NCI-H2196 (cell line): ENCODE results near the gene TLE7.

Experiments
- DNase-seq: peaks from one replicate; lab custom pipeline; 2025; ENCODE audit not compliant: unreplicated experiment; lab: John Stamatoyannopoulos, UW

Gene TLE7

DNA sequence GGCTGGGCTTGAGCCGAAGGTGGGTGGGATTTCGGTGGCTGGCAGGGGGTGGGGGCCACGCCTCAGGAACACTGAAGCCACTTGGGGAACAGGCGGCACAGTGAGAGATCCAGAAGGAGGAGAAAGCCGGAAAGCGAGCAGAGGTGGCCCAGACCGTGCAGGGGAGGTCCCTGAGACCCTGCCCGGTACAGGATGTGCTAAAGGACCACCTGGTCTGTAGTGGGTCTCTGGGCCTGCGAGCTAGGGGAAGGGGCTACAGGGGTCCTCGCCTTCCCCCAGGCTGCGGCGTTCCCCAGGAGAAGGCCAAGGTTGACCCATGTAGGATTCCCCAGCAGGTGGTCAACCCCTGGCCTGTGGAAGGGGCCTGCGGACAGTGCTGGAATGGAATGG lies at the start of gene TLE7:
Gene TLE7, minus strand, starts transcription at position 4 of the 390 bp plus-strand sequence. CDS start 8,730 bp downstream, outside the sequence.
- no peak for DNase-seq

- no peak for DNase-seq
These were observed 49.2 kb upstream of the TLE7 start for GRCh38 chr16:71491054-71491453.

DNA sequence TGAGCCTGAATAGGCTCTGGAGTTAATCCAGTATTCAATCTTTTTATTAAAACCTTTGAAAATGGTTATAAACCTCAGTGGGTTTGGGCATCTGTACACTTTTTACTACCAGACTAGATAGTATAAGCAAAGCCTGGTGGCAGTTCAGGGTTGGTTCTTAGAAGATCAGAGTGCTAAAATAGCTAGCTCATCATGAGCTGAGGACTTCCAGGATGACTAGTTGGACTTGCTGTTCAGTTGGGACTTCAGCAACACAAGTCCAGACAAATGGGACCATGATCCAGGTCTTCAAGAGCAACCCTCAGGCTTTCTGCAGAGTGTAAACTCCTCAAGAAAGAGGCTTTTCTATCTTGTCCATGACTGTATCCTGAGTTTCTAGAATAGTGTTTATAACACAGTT lies 48.5 kb upstream of the TLE7 start:
- no peak for DNase-seq

DNA sequence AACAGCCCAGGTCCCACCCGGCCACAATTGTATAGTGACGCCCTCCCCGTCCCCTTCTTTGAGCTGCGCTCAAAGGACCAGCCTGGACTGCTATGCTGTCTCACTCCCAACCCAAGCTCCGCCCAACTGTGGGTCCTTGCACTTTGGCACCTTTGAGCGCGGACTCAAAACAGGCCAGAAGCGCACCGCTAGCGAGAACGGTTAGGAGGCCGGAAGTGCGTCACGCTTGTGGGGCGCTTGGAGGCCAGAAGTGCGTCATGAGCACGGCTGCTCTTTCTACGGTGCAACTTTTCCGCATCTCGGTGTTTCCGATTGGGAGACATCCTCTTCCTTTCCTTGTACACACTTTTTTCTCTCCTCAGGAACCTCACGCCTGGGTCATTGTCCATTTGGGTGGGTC lies 47.3 kb upstream of the TLE7 start, which contains the start of gene ZNF19:
Gene ZNF19, minus strand, starts transcription at position 203 of the 400 bp plus-strand sequence. CDS start 7,210 bp downstream, outside the sequence.
- DNase-seq = no peak

GRCh38 chr16:71484006-71484893 lies 42.4 kb upstream of the TLE7 start:
- peak; percentile 78 for DNase-seq

GRCh38 chr16:71482569-71482968 lies 40.7 kb upstream of the TLE7 start:
- DNase-seq = no peak

DNA sequence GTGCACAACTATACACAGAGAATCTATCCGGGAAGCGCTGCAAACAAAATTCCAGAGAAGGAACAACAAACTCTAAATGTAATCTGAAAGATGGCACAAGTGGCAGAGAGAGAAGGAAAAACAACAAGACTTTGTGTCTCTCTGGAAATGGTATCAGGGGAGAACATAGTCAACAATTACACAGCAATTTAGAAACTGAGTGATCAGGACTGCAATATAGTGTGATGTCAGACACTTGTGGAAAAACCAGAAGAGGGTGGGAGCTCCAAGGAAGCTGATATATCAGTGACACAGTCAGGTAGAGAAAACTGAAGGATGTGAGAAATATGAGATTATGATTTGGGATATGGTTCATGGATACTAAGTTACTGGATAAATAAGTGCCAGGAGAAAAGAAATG lies 39.1 kb upstream of the TLE7 start:
- no peak for DNase-seq

- peak; percentile 15 for DNase-seq
These were observed 37.6 kb upstream of the TLE7 start for GRCh38 chr16:71479420-71479819.

DNA sequence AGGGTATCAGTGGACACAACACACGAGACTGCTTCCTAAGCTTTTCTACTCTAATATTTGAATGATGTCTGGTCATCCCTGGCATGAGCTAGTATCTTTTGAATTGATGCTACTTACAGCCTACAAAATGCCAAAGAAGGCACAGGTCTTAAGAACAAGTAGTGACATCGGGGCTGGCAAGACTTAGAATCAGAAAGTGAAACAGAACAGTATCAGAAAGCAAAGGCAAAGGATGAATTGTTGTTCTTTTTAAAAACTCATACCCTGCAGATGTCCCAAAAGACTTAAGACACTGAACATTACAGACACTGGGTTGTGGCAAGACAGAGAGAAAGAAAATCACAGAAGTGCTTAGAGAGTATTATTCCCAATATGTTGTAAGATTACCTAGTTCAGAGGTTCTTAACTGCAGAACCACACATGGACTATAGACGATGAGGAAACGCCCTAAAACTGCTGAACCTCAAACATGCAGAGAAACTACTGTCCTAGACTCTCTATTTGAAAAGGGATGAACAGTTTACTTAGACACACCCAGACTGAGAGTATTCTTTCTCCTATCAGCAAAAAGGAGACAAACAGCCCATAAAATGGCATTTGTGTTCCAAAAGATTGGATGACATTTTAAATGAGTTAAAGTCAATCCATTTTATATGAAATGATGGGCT lies 34.7 kb upstream of the TLE7 start:
- no peak for DNase-seq

GRCh38 chr16:71474864-71475263 lies 33.0 kb upstream of the TLE7 start:
- no peak for DNase-seq

GRCh38 chr16:71473891-71474290 lies 32.0 kb upstream of the TLE7 start:
- DNase-seq = no peak

GRCh38 chr16:71472931-71473330 lies 31.1 kb upstream of the TLE7 start:
- no peak for DNase-seq

DNA sequence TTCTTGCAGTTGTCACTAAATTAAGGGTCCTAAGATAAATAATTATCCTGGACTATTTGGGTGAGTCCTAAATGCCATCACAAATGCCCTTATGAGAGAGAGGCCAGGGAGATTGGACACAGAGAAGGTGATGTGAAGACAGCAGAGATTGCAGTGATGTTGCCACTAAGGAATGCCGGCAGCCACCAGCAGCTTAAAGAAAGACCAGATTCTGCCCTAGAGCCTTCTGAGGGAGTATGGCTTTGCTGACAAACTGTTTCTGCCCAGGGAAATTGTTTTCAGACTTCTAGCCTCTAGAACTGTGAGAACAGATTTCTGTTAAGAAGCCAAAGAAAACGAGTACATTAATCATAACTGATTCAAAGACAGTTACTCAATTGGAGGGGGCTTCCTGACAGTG lies 30.2 kb upstream of the TLE7 start:
- no peak for DNase-seq

- DNase-seq = no peak
These were observed 26.0 kb upstream of the TLE7 start for GRCh38 chr16:71467810-71468209.

DNA sequence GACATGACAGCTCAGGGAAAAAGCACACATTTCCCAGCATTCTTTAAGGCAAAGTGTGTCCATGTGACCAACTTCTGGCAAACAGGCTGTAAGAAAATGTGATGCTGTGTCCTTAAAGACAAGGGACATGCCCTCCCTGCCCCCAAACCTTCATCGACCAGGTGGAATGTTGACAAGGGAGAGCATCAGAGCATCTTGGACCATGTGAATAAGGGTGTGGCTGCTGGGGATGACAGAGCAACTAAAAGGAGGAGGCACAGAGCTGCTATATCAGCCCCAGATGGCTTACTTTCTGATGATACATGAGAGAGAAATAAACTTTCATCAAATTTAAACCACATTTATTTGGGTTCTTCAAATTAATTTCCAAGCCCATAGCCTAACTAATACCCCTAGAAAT lies 22.4 kb upstream of the TLE7 start:
- no peak for DNase-seq

DNA sequence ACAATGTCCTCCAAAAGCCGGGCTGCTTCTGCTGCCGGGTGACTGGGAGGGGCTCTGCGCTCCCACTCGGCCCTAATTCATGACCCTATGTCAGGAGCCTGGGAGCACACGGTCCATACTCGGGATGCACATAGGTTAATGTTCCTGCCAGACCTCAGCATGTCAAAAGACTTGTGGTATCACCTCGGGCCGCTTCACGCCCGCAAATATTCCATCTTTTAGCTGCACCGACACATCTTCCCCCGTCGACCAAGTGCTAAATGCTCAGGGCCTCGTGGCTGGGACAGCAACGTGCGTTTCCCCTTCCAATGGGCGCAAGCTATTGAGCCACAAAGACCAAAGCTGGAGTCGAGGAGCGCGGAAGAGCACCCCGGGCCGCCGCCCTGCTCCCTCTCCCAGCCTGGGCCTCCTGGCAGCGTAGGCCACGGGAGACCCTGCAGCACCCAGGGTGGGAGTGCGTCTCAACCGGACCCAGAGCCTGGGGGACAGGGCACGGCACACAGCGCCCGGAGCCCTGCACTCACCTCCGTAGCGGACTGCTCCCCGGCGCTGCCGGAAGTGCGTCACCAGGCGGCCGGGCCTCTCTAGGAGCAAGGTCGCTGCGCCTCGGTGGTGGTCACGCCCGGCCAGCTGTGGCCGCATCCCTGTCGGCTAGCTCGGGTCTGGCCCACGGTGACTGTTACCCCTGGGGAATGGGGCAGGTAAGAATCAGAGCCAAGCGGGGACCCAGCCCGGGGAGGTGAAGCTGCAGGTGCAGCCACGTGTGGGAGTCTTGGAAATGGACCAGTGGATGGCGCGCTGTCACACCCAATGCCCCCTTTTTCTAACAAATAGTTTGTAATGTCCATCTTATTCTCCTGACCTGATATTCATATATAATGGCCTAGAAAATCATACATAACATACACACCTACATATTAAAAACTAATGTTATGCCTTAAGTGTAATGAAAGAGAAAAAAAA lies 20.1 kb upstream of the TLE7 start, which contains the start of gene ZNF23:
Gene ZNF23, minus strand, starts transcription at position 562 of the 963 bp plus-strand sequence. CDS start 5,451 bp downstream, outside the sequence.
- DNase-seq = peak; percentile 55

- DNase-seq = no peak
These were observed 19.1 kb upstream of the TLE7 start for GRCh38 chr16:71460941-71461340.

DNA sequence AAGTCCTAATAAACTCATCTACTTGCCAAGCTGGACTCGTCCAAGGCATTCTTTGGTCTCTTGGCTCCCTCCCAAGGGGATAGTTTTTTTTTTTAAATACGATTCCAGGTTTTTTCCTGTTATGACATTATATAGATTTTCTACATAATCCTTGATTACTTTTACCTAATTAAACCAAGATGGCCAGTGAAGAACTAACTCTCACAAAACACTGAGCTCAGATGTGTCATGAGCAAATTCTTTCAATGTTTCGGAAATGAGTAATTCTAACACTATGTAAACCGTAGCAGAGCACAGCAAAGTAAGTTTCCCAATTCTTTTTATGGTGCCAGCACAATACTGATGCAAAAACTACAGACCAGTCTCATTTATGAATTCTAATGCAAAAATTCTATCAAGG lies 18.4 kb upstream of the TLE7 start:
- DNase-seq = no peak

GRCh38 chr16:71459510-71459909 lies 17.7 kb upstream of the TLE7 start:
- no peak for DNase-seq

- no peak for DNase-seq
These were observed 14.9 kb upstream of the TLE7 start for GRCh38 chr16:71456801-71457200.

GRCh38 chr16:71453036-71453435 lies 11.2 kb upstream of the TLE7 start:
- DNase-seq = no peak
